SK-N-SH treated with all-trans-retinoic acid at 6 μM for 48 hours (cell line): ENCODE measurements around the gene PDGFD.

Experiments used
- ATAC-seq: fragments of 200-7000 bp; cut with Tn5 transposase; 3 replicates; pipeline ENCODE4 v1.9.1; 2020; ENCODE audit warnings: mild to moderate bottlenecking, moderate library complexity
- ARNTL ChIP-seq: fragments of 450-650 bp; formaldehyde crosslinking; IDR thresholded peaks from 2 replicates; pipeline ENCODE4 v1.5.0; 2020; ENCODE audit warnings: low read depth, mild to moderate bottlenecking, moderate library complexity, borderline replicate concordance
- CREB5 ChIP-seq: fragments of 250-450 bp; sonication (Bioruptor Pico); IDR thresholded peaks from 2 replicates; pipeline ENCODE4 v1.5.1; 2020; ENCODE audit warnings: low read depth, mild to moderate bottlenecking, moderate library complexity
- CSDC2 ChIP-seq: fragments of 250-450 bp; sonication (Bioruptor Pico); IDR thresholded peaks from 2 replicates; pipeline ENCODE4 v1.5.0; 2020; ENCODE audit warnings: mild to moderate bottlenecking, moderate library complexity
- CSRNP3 ChIP-seq: fragments of 250-450 bp; sonication (Bioruptor Pico); IDR thresholded peaks from 2 replicates; pipeline ENCODE4 v1.5.1; 2021; ENCODE audit warnings: mild to moderate bottlenecking, moderate library complexity
- GLIS3 ChIP-seq: fragments of 250-450 bp; sonication (Bioruptor Pico); IDR thresholded peaks from 2 replicates; pipeline ENCODE4 v1.5.0; 2020; ENCODE audit warnings: mild to moderate bottlenecking, moderate library complexity
- OSR1 ChIP-seq: fragments of 250-450 bp; sonication (Bioruptor Pico); IDR thresholded peaks from 2 replicates; pipeline ENCODE4 v1.8.0; 2022; ENCODE audit warnings: moderate library complexity, mild to moderate bottlenecking, inconsistent platforms
- PPARA ChIP-seq: fragments of 250-450 bp; sonication (Bioruptor Pico); IDR thresholded peaks from 2 replicates; pipeline ENCODE4 v1.5.0; 2020; ENCODE audit warnings: mild to moderate bottlenecking, borderline replicate concordance
- RARB ChIP-seq: fragments of 250-450 bp; sonication (Bioruptor Pico); IDR thresholded peaks from 2 replicates; pipeline ENCODE4 v1.8.0; 2021; ENCODE audit warnings: mild to moderate bottlenecking, moderate library complexity
- SNAI2 ChIP-seq: fragments of 250-450 bp; sonication (Bioruptor Pico); IDR thresholded peaks from 2 replicates; pipeline ENCODE4 v1.5.0; 2020; ENCODE audit warnings: mild to moderate bottlenecking, moderate library complexity
- TCF4 ChIP-seq: fragments of 250-450 bp; sonication (Bioruptor Pico); IDR thresholded peaks from 2 replicates; pipeline ENCODE4 v1.8.0; 2021; ENCODE audit warnings: mild to moderate bottlenecking, moderate library complexity, borderline replicate concordance
- TOX ChIP-seq: fragments of 250-450 bp; sonication (Bioruptor Pico); IDR thresholded peaks from 2 replicates; pipeline ENCODE4 v1.8.0; 2021; ENCODE audit warnings: mild to moderate bottlenecking, moderate library complexity, borderline replicate concordance
- TSHZ2 ChIP-seq: fragments of 250-450 bp; sonication (Bioruptor Pico); IDR thresholded peaks from 2 replicates; pipeline ENCODE4 v1.5.0; 2020; ENCODE audit warnings: mild to moderate bottlenecking, moderate library complexity
- ZC3H10 ChIP-seq: fragments of 250-450 bp; sonication (Bioruptor Pico); IDR thresholded peaks from 2 replicates; pipeline ENCODE4 v1.5.1; 2021; ENCODE audit warnings: mild to moderate bottlenecking, moderate library complexity
- ZFP3 ChIP-seq: fragments of 250-450 bp; sonication (Bioruptor Pico); IDR thresholded peaks from 2 replicates; pipeline ENCODE4 v1.5.0; 2020; ENCODE audit warnings: mild to moderate bottlenecking, moderate library complexity
- ZFP30 ChIP-seq: fragments of 450-650 bp; formaldehyde crosslinking; IDR thresholded peaks from 2 replicates; pipeline ENCODE4 v1.5.0; 2022; ENCODE audit warnings: mild to moderate bottlenecking, moderate library complexity
- ZNF70 ChIP-seq: fragments of 450-650 bp; formaldehyde crosslinking; IDR thresholded peaks from 2 replicates; pipeline ENCODE4 v1.5.0; 2020; ENCODE audit warnings: mild to moderate bottlenecking, moderate library complexity
- ZNF8 ChIP-seq: fragments of 450-650 bp; formaldehyde crosslinking; IDR thresholded peaks from 2 replicates; pipeline ENCODE4 v1.5.0; 2020; ENCODE audit warnings: mild to moderate bottlenecking, moderate library complexity
- TF ChIP-seq, protein P1 (sequence below): fragments of 250-450 bp; sonication (Bioruptor Pico); IDR thresholded peaks from 2 replicates; pipeline ENCODE4 v1.8.0; 2020; ENCODE audit warnings: mild to moderate bottlenecking, moderate library complexity, borderline replicate concordance

PDGFD gene

DNA sequence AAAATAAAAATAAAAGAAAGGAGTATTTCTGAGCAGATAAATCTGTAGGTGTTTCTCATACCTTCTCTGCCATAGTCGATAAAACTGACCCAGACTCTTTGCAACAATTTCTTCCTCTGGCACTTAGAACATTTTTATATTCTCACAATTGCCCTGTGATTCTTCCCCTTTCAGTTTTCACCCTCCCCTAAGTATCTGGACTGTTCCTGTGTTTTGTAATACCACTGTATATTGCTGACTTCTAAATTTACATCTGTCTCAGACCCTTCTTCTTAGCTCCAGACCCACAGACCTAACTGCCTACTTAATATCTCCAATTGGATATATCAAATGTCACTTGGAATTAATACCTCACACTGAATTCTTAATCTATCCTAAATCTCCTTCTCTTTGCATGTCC lies 261.0 kb downstream of the PDGFD start (continued):
- TF ChIP-seq, protein P1, sequence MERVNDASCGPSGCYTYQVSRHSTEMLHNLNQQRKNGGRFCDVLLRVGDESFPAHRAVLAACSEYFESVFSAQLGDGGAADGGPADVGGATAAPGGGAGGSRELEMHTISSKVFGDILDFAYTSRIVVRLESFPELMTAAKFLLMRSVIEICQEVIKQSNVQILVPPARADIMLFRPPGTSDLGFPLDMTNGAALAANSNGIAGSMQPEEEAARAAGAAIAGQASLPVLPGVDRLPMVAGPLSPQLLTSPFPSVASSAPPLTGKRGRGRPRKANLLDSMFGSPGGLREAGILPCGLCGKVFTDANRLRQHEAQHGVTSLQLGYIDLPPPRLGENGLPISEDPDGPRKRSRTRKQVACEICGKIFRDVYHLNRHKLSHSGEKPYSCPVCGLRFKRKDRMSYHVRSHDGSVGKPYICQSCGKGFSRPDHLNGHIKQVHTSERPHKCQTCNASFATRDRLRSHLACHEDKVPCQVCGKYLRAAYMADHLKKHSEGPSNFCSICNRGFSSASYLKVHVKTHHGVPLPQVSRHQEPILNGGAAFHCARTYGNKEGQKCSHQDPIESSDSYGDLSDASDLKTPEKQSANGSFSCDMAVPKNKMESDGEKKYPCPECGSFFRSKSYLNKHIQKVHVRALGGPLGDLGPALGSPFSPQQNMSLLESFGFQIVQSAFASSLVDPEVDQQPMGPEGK (CRISPR knock-in tag), result no peak
- TF ChIP-seq ZNF8 (CRISPR knock-in tag), result no peak
- TF ChIP-seq RARB, result no peak
- no peak for TF ChIP-seq ZC3H10 (CRISPR knock-in tag)
- TF ChIP-seq ZFP3, result no peak
- no peak for TF ChIP-seq TCF4 (CRISPR knock-in tag)
- TF ChIP-seq OSR1 (CRISPR knock-in tag), result no peak
- TF ChIP-seq, all 23 proteins: peak for 0

DNA sequence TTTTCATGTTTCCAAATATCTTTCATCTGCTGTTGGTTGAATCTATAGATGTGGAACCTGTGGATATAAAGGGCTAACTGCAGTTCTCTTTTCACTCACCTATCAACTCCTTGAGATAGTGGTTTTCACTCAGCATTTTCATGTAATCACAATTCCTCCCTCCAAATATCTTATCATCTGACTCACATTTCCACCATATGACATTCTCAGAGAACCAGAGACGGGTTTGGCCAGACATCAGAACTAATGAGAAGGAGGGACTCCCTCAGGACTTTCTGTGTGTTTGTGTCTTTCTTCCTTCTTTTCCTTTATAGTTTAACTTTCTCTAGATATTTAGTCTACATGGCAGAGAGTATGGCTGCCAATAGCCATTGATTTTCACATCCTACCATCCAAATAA lies 262.3 kb downstream of the PDGFD start:
- TF ChIP-seq CSDC2 (no peak), CSRNP3 (CRISPR knock-in tag) (no peak), TSHZ2 (no peak), TOX (no peak), PPARA (CRISPR knock-in tag) (no peak), RARB (no peak), ZC3H10 (CRISPR knock-in tag) (no peak), ZFP3 (no peak), ZNF70 (CRISPR knock-in tag) (no peak), ZFP30 (CRISPR knock-in tag) (no peak), GLIS3 (CRISPR knock-in tag) (no peak), OSR1 (CRISPR knock-in tag) (no peak), ARNTL (CRISPR knock-in tag) (no peak), CREB5 (no peak), SNAI2 (CRISPR knock-in tag) (no peak)
- TF ChIP-seq, protein P1 (CRISPR knock-in tag), result no peak
- no peak for ATAC-seq

DNA sequence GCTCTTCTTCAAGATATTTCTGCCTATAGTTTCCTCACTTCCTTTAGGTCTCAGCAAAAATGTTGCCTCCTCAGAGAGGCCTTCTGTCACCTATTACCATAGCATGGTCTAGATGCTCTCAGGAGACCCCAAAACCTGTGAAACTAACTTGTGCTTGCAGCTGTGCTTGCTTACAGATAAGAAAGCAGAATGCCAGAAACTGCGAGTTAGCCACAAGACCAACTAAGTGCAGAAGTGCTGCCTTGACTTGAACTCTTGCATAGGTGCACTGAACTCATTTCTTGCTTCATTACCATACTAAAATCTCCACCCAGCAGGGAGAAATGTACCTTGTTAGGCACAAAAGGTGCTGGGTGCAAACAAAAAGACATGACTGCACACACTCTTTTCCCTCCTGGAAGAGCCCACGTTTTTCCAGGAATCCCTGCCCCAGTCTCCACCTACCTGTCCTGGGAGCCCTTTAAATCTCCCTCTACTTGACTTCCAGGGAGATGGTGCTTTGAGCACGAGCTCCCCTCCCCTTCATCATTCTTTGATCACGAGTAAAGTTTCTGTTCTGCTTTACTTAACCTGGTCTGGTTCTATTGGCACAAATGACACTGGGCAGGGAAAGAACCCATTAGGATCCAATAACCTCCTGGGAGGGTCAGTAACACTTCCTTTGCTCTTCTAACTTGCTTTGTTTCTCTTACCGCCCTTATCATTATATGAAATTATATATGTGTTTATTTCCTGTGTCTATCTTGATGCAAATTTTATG lies 265.2 kb downstream of the PDGFD start:
- ATAC-seq, result no peak
- TF ChIP-seq CSRNP3 (CRISPR knock-in tag), result no peak
- no peak for TF ChIP-seq RARB
- no peak for TF ChIP-seq SNAI2 (CRISPR knock-in tag)
- TF ChIP-seq OSR1 (CRISPR knock-in tag), result no peak
- TF ChIP-seq, protein P1 (CRISPR knock-in tag), result no peak
